HG03520 (cell line): Measurements from ENCODE around the gene HLA-DMA.

Experiments used
- ATAC-seq: cut with Tn5 transposase; IDR thresholded peaks from one replicate; pipeline ENCODE4 v1.9.1; 2021; ENCODE audit warnings: mild to moderate bottlenecking, moderate library complexity; ENCODE audit not compliant: unreplicated experiment

Gene HLA-DMA

GRCh38 chr6:32933661-32934085 lies 19.2 kb downstream of the HLA-DMA start:
- ATAC-seq = no peak

GRCh38 chr6:32932132-32932868 lies 20.6 kb downstream of the HLA-DMA start:
- ATAC-seq = no peak

- no peak for ATAC-seq
Measured at GRCh38 chr6:32931211-32931610, 21.7 kb downstream of the HLA-DMA start.

GRCh38 chr6:32922083-32922482 lies 30.8 kb downstream of the HLA-DMA start:
- no peak for ATAC-seq

GRCh38 chr6:32920715-32921114 lies 32.2 kb downstream of the HLA-DMA start:
- ATAC-seq = no peak

- ATAC-seq = no peak
Measured at GRCh38 chr6:32912951-32913350, 39.9 kb downstream of the HLA-DMA start.

- ATAC-seq = no peak
Measured at GRCh38 chr6:32908897-32909296, 44.0 kb downstream of the HLA-DMA start.

GRCh38 chr6:32906539-32906938 lies 46.4 kb downstream of the HLA-DMA start:
- no peak for ATAC-seq

GRCh38 chr6:32905078-32905477 lies 47.8 kb downstream of the HLA-DMA start:
- no peak for ATAC-seq

- ATAC-seq = no peak
Measured at GRCh38 chr6:32903952-32904351, 48.9 kb downstream of the HLA-DMA start.
